ENCODE data around the gene SYTL3.

DNA sequence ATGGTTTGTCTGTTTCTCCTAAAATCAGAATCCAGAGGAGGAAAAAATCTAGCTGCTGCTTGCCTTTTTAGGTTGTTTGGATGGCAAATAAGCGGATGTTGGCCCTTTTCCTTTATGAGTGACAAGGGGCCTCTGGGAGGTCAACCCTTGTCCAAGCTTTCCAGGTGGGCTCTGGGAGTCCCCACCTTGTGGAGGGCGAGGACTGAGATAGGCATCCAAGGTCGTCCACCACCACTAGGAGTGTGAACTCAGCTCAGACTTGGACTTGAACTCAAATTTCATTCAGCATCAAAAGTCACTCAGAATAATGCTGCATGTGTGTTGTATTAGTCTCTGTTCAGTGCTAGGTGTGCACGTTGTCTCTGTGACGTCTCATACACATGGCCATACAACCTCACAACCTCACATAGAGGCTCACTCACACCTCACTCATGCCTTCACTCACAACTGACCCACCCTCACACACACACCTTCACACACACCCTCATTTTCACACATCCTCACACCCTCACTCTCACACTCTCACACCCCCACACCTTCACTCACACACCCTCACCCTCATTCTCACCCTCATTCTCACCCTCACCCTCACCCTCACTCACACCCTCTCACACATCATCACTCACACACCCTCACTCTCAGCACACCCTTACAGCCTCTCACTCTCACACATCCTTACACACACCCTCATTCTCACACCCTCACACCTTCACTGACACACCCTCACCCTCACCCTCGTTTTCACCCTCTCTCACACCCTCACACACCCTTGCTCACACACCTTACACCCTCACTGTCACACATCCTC, 23.3 kb upstream of the SYTL3 start:
- no peak for TF ChIP-seq ZNF274 (IDR thresholded peaks at IDR 0.05; ENCODE audit: low read depth, low read length)
- TF ChIP-seq YY1 (IDR thresholded peaks at IDR 0.05; ENCODE audit: insufficient read depth, insufficient read length): no peak
- TF ChIP-seq SUZ12 (IDR thresholded peaks at IDR 0.05; ENCODE audit: extremely low read depth, insufficient read depth, insufficient read length): no peak

Data from NT2/D1 (cell line).